Panc1 (cell line): ENCODE data around the gene P2RX1.

Experiments
- POLR2AphosphoS5 ChIP-seq: IDR thresholded peaks from 2 replicates; pipeline ENCODE4 v1.6.1; 2012; ENCODE audit warnings: mild to moderate bottlenecking, low read depth, low read length, moderate library complexity
- SIN3A ChIP-seq: IDR thresholded peaks from 2 replicates; pipeline ENCODE4 v1.6.1; 2012; ENCODE audit warnings: low read depth, mild to moderate bottlenecking, low read length, moderate library complexity, borderline replicate concordance; ENCODE audit not compliant: insufficient read depth
- TCF7L2 ChIP-seq: IDR thresholded peaks from 2 replicates; pipeline ENCODE4 v1.6.1; 2011; ENCODE audit warnings: mild to moderate bottlenecking, low read depth, low read length, inconsistent platforms
- TF ChIP-seq, protein P1 (sequence below), 2 experiments: IDR thresholded peaks; 2 replicates each; pipeline ENCODE4 v1.6.1; 2011 to 2012; ENCODE audit warnings: low read depth in 2 of 2, control low read depth in 1 of 2, low read length in 1 of 2, mild to moderate bottlenecking in 1 of 2, moderate library complexity in 1 of 2; ENCODE audit not compliant: insufficient read depth in 1 of 2
- TF ChIP-seq, protein P2 (sequence below): fragments of 450-650 bp; IDR thresholded peaks from 2 replicates; pipeline ENCODE4 v1.5.1; 2017; ENCODE audit warnings: mild to moderate bottlenecking

DNA sequence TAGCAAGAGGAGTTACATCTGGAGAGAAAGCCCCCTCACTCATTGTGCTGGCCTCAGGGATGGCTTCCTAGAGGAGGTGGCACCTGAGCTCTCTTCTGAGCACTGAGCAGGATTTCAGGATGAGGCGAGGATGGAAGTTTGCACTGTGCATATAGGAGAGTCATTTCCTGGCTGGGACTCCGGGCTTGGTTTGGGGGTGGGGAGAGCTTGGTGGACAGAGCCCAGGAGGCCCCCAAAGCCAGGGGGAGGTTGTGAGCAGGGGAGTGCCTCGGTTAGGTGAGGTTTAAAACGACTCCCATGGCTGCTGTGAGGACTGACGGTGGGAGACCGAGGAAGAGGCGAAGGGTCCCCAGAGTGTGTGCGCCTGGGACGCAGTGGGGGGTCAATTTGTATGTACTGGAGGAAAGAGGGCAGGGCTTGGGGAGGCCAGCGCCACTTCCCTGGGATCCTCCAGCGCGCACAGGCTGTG lies 24.6 kb downstream of the P2RX1 start:
- TF ChIP-seq SIN3A (no peak), POLR2AphosphoS5 (no peak), TCF7L2 (no peak)
- TF ChIP-seq, protein P1, sequence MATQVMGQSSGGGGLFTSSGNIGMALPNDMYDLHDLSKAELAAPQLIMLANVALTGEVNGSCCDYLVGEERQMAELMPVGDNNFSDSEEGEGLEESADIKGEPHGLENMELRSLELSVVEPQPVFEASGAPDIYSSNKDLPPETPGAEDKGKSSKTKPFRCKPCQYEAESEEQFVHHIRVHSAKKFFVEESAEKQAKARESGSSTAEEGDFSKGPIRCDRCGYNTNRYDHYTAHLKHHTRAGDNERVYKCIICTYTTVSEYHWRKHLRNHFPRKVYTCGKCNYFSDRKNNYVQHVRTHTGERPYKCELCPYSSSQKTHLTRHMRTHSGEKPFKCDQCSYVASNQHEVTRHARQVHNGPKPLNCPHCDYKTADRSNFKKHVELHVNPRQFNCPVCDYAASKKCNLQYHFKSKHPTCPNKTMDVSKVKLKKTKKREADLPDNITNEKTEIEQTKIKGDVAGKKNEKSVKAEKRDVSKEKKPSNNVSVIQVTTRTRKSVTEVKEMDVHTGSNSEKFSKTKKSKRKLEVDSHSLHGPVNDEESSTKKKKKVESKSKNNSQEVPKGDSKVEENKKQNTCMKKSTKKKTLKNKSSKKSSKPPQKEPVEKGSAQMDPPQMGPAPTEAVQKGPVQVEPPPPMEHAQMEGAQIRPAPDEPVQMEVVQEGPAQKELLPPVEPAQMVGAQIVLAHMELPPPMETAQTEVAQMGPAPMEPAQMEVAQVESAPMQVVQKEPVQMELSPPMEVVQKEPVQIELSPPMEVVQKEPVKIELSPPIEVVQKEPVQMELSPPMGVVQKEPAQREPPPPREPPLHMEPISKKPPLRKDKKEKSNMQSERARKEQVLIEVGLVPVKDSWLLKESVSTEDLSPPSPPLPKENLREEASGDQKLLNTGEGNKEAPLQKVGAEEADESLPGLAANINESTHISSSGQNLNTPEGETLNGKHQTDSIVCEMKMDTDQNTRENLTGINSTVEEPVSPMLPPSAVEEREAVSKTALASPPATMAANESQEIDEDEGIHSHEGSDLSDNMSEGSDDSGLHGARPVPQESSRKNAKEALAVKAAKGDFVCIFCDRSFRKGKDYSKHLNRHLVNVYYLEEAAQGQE (IDR thresholded peaks at IDR 0.05; ENCODE audit: insufficient read depth in 1 of 2, low read depth in 2 of 2, low read length in 1 of 2): no peak
- TF ChIP-seq, protein P2, sequence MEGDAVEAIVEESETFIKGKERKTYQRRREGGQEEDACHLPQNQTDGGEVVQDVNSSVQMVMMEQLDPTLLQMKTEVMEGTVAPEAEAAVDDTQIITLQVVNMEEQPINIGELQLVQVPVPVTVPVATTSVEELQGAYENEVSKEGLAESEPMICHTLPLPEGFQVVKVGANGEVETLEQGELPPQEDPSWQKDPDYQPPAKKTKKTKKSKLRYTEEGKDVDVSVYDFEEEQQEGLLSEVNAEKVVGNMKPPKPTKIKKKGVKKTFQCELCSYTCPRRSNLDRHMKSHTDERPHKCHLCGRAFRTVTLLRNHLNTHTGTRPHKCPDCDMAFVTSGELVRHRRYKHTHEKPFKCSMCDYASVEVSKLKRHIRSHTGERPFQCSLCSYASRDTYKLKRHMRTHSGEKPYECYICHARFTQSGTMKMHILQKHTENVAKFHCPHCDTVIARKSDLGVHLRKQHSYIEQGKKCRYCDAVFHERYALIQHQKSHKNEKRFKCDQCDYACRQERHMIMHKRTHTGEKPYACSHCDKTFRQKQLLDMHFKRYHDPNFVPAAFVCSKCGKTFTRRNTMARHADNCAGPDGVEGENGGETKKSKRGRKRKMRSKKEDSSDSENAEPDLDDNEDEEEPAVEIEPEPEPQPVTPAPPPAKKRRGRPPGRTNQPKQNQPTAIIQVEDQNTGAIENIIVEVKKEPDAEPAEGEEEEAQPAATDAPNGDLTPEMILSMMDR: no peak
